Hepatic stellate cell (primary cell): ENCODE measurements around the gene PRPF31.
A peak's percentile ranks its signal among the peaks of the same experiment; 100 is the strongest.
"Not testable (repeated sequence)": the region's sequence is repeated elsewhere in the genome, so short reads cannot be mapped to it uniquely, and the experiment has no call there.

Experiments
- DNase-seq: peaks from one replicate; pipeline ENCODE4 v3.0.0; 2011; ENCODE audit warnings: low spot score

PRPF31 gene, protein sequence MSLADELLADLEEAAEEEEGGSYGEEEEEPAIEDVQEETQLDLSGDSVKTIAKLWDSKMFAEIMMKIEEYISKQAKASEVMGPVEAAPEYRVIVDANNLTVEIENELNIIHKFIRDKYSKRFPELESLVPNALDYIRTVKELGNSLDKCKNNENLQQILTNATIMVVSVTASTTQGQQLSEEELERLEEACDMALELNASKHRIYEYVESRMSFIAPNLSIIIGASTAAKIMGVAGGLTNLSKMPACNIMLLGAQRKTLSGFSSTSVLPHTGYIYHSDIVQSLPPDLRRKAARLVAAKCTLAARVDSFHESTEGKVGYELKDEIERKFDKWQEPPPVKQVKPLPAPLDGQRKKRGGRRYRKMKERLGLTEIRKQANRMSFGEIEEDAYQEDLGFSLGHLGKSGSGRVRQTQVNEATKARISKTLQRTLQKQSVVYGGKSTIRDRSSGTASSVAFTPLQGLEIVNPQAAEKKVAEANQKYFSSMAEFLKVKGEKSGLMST

GRCh38 chr19:54115109-54116063 lies at the start of gene PRPF31, which contains the start of gene TFPT:
TSS of gene PRPF31 (plus strand) at chr19:54115754. CDS start at chr19:54118279, 2,525 bp downstream.
TSS of gene TFPT (minus strand) at chr19:54115657. CDS start at chr19:54115269, 388 bp downstream.
- DNase-seq, result peak; percentile 99

- DNase-seq, result no peak
These were observed 46.1 kb upstream of the PRPF31 start for GRCh38 chr19:54069470-54069869.

- DNase-seq, result no peak
These were observed 41.7 kb upstream of the PRPF31 start for GRCh38 chr19:54073829-54074228.

DNA sequence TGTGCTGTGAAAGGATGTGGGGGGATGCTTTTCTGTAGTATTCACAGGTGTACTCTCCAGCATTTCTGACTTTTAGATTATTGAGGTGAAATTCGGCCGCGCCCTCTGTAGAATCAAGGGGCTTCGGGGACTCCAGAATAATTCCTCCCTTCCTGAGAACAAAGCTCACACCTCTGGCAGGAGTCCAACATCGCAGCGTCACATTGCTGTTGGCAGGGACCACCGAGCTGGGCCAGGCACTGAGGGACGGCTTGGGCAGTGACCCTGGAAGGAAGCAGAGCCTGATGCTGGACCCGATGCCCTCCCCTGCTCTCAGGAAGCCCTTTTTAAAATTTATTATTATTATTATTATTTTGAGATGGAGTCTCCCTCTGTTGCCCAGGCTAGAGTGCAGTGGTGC lies 40.7 kb upstream of the PRPF31 start:
- DNase-seq, result no peak

DNA sequence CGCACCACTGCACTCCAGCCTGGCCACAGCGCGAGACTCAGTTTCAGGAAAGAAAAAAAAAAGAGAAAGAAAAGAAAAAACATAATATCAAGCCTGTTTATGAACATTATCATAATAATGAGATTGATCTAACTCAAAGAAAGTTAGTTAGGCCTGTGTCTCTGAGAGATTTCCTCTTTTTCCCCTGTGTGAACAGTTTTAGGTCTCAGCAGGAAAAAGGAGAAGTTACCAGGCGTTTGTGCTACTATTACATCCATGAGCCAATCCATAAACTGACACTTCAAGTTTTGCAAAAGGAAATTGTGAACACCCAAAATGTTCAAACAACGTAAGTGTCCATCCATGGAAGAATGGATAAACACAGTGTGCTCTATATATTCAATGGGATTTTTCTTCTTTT lies 38.2 kb upstream of the PRPF31 start:
- DNase-seq, result no peak

GRCh38 chr19:54081032-54081431 lies 34.5 kb upstream of the PRPF31 start, which contains the start of gene TARM1:
TSS of gene TARM1 (minus strand) at chr19:54081365. CDS start at chr19:54081340, 25 bp downstream.
- DNase-seq, result no peak

DNA sequence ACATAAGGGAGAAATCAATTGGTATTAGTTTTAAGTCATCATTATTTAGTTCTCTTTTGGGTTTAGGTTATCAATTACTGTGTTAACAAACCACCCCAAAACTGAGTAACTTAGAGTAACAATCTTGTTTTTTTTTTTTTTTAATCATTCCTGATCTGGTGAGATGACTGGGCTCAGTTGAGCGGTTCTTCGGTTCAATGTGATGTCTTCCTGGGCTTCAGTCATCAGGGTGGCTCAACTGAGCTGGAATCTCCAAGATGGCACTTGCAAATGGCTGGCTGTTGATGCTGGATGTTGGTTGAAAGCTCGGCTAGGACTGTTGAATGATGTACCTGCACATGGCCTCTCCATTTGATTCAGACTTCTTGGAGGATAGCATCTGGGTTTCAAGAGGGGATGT lies 31.1 kb upstream of the PRPF31 start:
- no peak for DNase-seq

DNA sequence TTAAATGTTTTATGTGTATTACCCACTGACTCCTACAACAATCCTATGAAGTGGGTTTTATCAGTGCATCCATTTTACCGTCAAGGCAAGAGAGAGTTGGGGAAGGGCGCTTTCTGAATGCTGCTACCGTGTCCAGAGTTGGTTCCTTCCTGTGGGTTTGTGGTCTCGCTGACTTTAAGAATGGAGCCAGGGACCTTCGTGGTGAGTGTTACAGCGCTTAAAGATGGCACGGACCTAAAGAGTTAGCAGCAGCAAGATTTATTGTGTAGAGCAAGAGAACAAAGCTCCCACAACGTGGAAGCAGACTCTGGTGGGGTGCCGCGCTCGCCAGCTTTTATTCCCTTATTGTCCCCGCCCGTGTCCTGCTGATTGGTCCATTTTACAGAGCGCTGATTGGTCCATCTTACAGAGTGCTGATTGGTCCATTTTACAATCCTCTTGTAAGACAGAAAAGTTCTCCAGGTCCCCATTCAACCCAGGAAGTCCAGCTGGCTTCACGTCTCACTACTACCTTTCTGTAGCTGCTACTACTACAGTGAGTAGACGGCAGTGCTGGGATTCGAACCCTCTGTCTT lies 21.0 kb upstream of the PRPF31 start:
- no peak for DNase-seq

GRCh38 chr19:54095136-54095858 lies 20.3 kb upstream of the PRPF31 start:
- DNase-seq, result no peak

- DNase-seq, result peak; percentile 68
These were observed 19.5 kb upstream of the PRPF31 start for GRCh38 chr19:54095859-54096616.

DNA sequence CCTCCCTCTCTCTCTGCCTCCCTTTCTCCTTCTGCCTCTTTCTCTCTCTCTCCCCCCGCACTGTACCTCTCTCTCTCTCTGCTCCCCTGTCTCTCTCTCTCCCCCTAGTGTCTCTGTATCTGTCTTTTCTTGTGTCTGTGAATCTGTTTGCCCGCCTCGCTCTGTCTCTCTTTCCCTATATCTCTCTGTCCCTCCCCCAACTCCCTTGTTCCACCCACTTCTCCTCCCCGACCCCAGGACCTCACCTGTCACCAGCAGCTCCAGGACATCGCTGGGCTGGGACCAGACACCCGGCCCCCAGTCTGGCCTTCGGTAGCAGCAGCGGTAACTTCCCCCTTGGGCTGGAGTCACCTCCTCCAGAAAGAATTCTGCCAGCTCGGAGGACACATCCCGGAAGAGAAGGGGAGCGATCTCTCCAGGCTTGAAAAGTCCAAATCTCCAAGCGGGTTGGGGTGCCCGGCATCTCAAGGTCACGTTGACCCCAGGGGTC lies 18.9 kb upstream of the PRPF31 start:
- peak; percentile 44 for DNase-seq

DNA sequence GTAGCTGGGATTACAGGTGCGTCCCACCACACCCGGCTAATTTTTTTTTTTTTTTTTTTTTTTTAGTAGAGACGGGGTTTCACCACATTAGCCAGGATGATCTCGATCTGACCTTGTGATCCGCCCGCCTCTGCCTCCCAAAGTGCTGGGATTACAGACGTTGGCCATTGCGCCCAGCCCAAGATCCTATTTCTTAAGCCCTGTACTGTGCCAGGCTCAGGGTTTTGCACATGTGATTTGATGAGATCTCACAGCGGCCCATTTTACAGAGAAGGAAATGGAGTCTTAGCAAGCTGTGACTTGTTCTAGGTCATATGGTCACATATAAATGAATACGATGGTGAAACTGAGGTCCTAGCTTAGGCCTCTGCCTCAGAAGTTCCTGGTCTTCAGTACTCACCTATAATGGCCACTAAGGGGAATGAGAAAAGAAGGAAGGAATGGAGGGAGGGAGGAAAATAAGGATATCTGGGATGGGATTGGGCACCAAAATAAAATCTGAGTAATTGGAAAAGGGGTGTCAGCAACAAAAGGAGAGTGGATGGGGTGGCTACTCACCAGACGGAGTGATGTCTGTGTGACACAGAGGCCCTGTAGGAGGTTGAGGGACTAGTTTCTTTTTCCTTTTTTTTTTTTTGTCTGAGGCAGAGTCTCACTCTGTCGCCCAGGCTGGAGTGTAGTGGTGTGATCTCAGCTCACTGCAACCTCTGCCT lies 16.2 kb upstream of the PRPF31 start:
- no peak for DNase-seq

DNA sequence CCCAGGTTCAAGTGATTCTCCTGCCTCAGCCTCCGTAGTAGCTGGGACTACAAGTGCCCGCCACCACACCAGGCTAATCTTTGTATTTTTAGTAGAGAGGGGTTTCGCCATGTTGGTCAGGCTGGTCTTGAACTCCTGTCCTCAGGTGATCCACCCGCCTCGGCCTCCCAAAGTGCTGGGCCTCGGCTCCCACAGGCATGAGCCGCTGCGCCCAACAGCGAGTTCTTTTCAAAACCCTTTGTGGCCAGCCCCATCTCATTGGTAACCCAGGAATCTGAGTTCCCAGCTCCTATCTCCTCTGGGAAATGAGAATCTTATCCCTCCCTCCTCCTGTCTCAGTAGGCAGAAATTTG lies 15.7 kb upstream of the PRPF31 start:
- not testable (repeated sequence) for DNase-seq

GRCh38 chr19:54100561-54100960 lies 15.0 kb upstream of the PRPF31 start, which contains the start of gene OSCAR:
TSS of gene OSCAR (minus strand) at chr19:54100803. CDS start at chr19:54100792, 11 bp downstream.
- DNase-seq, result no peak

DNA sequence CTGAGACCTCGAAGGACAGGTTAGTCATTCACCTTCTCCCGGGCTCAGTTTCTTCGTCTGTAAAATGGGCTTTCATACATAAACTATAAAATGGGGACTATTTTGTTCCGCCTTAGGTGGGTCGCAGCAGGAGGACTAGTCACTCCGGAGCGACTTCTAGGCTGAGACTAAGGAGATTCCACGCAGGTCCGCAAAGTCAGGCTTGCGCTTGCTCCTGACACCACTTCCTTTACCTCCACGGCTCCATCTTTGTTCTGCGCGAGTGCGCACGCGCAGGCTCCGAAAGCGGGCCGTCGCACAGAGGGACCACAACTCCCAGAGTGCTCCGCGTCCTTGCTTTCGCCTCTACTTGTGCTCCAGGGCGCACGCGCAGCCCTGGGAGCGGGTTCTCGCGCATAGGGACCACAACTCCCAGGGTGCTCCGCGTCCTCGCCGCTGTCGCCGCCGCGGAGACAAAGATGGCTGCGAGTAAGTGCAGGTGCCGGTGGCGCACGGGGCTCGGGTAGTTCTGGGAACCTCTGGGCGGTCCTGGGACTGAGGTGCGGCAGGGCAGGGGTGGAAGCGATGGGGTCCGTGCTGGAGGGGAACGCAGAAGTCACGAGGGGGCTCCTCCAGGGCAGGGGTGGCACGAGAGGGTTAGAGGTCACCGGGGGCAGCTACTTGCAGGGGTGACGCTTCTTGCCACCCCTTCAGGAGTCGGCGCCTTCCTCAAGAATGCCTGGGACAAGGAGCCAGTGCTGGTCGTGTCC lies 13.0 kb upstream of the PRPF31 start, which contains the start of gene NDUFA3:
NDUFA3 (plus strand) TSS at position 435 of the 749 bp plus-strand sequence; CDS start at position 459, 24 bp downstream.
- DNase-seq, result peak; percentile 100

DNA sequence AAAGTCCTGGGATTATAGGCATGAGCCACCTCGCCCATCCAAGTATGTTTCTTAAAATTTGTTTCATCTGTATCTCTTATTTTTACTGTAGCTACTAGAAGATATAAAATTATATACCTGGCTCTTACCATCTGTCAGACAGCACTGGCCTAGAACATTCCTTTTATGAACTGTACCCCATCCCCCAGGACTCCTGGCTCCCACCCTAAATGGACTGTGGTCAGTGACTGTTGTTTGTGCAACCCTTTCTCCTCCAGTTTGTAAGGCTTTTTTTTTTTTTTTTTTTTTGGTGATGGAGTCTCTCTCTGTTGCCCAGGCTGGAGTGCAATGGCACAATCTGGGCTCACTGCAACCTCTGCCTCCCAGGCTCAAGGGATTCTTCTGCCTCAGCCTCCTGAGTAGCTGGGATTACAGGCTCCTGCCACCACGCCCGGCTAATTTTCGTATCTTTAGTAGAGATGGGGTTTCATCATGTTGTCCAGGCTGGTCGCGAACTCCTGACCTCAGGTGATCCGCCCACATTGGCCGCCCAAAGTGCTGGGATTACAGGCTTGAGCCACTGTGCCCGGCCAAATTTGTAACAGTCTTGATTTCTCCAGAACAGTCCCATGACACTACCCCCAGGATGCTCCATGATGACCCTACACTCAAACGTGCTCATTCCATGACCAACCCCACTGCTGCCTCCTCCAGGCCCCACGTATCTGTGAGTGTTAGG lies 10.4 kb upstream of the PRPF31 start:
- no peak for DNase-seq

GRCh38 chr19:54105796-54106195 lies 9.8 kb upstream of the PRPF31 start:
- no peak for DNase-seq

DNA sequence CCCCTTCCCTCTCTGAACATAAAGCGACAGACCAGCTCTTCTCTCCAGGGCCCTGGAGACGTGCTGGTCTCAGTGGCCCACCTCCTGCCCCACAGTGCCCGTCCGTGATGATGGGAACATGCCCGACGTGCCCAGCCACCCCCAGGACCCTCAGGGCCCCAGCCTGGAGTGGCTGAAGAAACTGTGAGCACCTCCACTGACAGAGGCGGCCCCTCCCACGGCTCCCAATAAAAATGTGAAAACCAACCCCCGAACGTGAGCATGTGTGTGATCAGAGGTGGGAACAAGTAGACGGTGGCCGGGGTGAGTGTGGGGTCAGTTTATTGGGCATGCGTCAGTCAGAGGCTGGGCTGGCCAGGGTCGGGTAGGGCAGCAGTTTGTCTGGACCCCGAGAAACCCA lies 8.8 kb upstream of the PRPF31 start:
- no peak for DNase-seq
